HepG2 (cell line): ENCODE data around the gene STK36. TPM values are rescaled to one million over a fixed set of nuclear protein-coding genes. Genes with fewer than 3 reads are reported as not detected.

ENCODE experiments used
- BORCS8-MEF2B ChIP-seq: sonication (generic); formaldehyde crosslinking; IDR thresholded peaks from 2 replicates; pipeline ENCODE4 v1.8.0; 2022; ENCODE audit warnings: mild to moderate bottlenecking, missing genetic modification reagents
- DDIT3 ChIP-seq: sonication (generic); formaldehyde crosslinking; IDR thresholded peaks from 2 replicates; pipeline ENCODE4 v1.4.0; 2020; ENCODE audit warnings: mild to moderate bottlenecking, missing genetic modification reagents
- KLF12 ChIP-seq: sonication (generic); formaldehyde crosslinking; IDR thresholded peaks from 2 replicates; pipeline ENCODE4 v1.4.0; 2020; ENCODE audit warnings: missing genetic modification reagents, borderline replicate concordance
- NKX3-1 ChIP-seq: sonication (generic); formaldehyde crosslinking; IDR thresholded peaks from 2 replicates; pipeline ENCODE4 v1.5.0; 2020; ENCODE audit warnings: missing genetic modification reagents
- PRDM4 ChIP-seq: sonication (generic); formaldehyde crosslinking; IDR thresholded peaks from 2 replicates; pipeline ENCODE4 v1.9.0; 2021; ENCODE audit warnings: missing genetic modification reagents, borderline replicate concordance
- RORA ChIP-seq: sonication (generic); formaldehyde crosslinking; IDR thresholded peaks from 2 replicates; pipeline ENCODE4 v1.5.0; 2020; ENCODE audit warnings: mild to moderate bottlenecking, missing genetic modification reagents, moderate library complexity
- RXRA ChIP-seq: sonication (generic); formaldehyde crosslinking; IDR thresholded peaks from 2 replicates; pipeline ENCODE4 v1.5.1; 2020; ENCODE audit warnings: missing genetic modification reagents
- TARDBP ChIP-seq: sonication (generic); formaldehyde crosslinking; IDR thresholded peaks from 2 replicates; pipeline ENCODE4 v1.8.0; 2022; ENCODE audit warnings: mild to moderate bottlenecking, missing genetic modification reagents
- UBTF ChIP-seq: sonication (generic); formaldehyde crosslinking; IDR thresholded peaks from 2 replicates; pipeline ENCODE4 v1.4.0; 2020; ENCODE audit warnings: mild to moderate bottlenecking, missing genetic modification reagents
- ZKSCAN1 ChIP-seq: fragments of 150-350 bp; IDR thresholded peaks from 2 replicates; pipeline ENCODE4 v1.6.1; 2014; ENCODE audit warnings: low read length
- ZNF3 ChIP-seq: IDR thresholded peaks from 2 replicates; pipeline ENCODE4 v1.7.0; 2017; ENCODE audit warnings: inconsistent platforms
- ZNF557 ChIP-seq: sonication (generic); formaldehyde crosslinking; IDR thresholded peaks from 2 replicates; pipeline ENCODE4 v1.4.0; 2020; ENCODE audit warnings: missing genetic modification reagents
- polyA plus RNA-seq, 8 experiments: library from polyadenylated mRNA; depleted of rRNA in 3 of 8; stranded (reverse) in 7 of 8; unstranded in 1 of 8; fragments of >200 nt; fragmentation: Illumina TruSeq in 4 of 8; extraction: Trizol in 4 of 8; gene quantifications; 2 replicates each; pipeline versions ENCODE4 v1.2.1 to v1.2.3, GENCODE V29; 2011 to 2016; ENCODE audit warnings: low read depth in 4 of 8, missing spikeins in 1 of 8, mixed read lengths in 1 of 8; ENCODE audit not compliant: insufficient read depth in 1 of 8
- total RNA-seq, 5 experiments: library from RNA; depleted of rRNA; stranded (reverse); fragments of >200 nt; fragmentation: Illumina TruSeq; extraction: Trizol; gene quantifications; 2 replicates each; pipeline ENCODE4 v1.2.3, GENCODE V29; 2016; ENCODE audit warnings: low read depth in 1 of 5

STK36 gene
- total and polyA plus RNA-seq, 2 of the 13 experiments (the other 11 are each of a cell fraction or from before 2014, with no cell fraction given) = 45.9 to 83.5 TPM

GRCh38 chr2:218680061-218680460, 8.2 kb downstream of the STK36 start (continued):
- no peak for TF ChIP-seq KLF12
- TF ChIP-seq UBTF (CRISPR knock-in tag) = no peak
- TF ChIP-seq DDIT3 = no peak
- no peak for TF ChIP-seq ZNF3 (CRISPR knock-in tag)
- TF ChIP-seq ZKSCAN1 = no peak
- TF ChIP-seq PRDM4 (CRISPR knock-in tag) = no peak
- TF ChIP-seq RXRA = no peak
- no peak for TF ChIP-seq TARDBP (CRISPR knock-in tag)
- TF ChIP-seq ZNF557 (CRISPR knock-in tag) = no peak
- no peak for TF ChIP-seq NKX3-1 (CRISPR knock-in tag)
- TF ChIP-seq BORCS8-MEF2B = no peak
- TF ChIP-seq RORA (CRISPR knock-in tag) = no peak
